Measurements from ENCODE around the gene MAZ. TPM values are rescaled to one million over a fixed set of nuclear protein-coding genes. Genes with fewer than 3 reads are reported as not detected.

The MAZ gene
- total and polyA plus RNA-seq, 2 donors (not counting 3 experiments of a cell fraction or from before 2014, with no cell fraction given), result 165 to 311 TPM

- no peaks in the 10 kb centered on the region for H3K79me2 ChIP-seq (ENCODE audit: control insufficient read depth, insufficient read depth, low read length)
- H3K36me3 ChIP-seq (ENCODE audit: control insufficient read depth in 2 of 2, extremely low read depth in 1 of 2, insufficient read depth in 2 of 2, low read length in 2 of 2), result peaks cover 0 to 15% of the 10 kb centered on the region in 2 experiments
- BruUV-seq (replicated peaks), result no TSS peak
- TF ChIP-seq GATA2 (IDR thresholded peaks at IDR 0.05; ENCODE audit: insufficient read depth, insufficient read length, low read depth, low read length) (no peak), CTCF (IDR thresholded peaks at IDR 0.05; ENCODE audit: extremely low read depth in 1 of 2, insufficient read depth in 1 of 2, low read depth in 1 of 2, low read length in 2 of 2) (peak; percentile 83 to 97)
- no peak overlapping the region for H3K4me3 ChIP-seq (replicated peaks in 1 of 3; ENCODE audit: insufficient read depth in 1 of 3, low read depth in 1 of 3, low read length in 3 of 3)
- no peak overlapping the region for H3K27ac ChIP-seq (ENCODE audit: insufficient read depth, low read depth, low read length)
- POLR2A ChIA-PET, result interaction anchor here (0.6 to 1.3 kb wide), 5 partner anchors 28 to 43 kb away, joined by 3 to 7 read pairs (median 4); partner anchors contain the start of gene MVP
- no peak overlapping the region for H3K4me2 ChIP-seq (ENCODE audit: insufficient read depth, low read length)
- H4K20me1 ChIP-seq (replicated peaks; ENCODE audit: control insufficient read depth, extremely low read depth, insufficient read depth, low read length), result no peaks in the 10 kb centered on the region
- CTCF ChIA-PET, result interaction anchor here (0.6 to 5.2 kb wide), 54 partner anchors 9 to 183 kb away, joined by 3 to 163 read pairs (median 5); partner anchors contain the start of genes ASPHD1, CDIPT, HIRIP3 and KCTD13
- no peaks in the 10 kb centered on the region for H3K27me3 ChIP-seq (ENCODE audit: control insufficient read depth in 2 of 2, insufficient read depth in 2 of 2, low read length in 2 of 2)
- no peaks in the 10 kb centered on the region for H3K9me1 ChIP-seq (replicated peaks; ENCODE audit: control insufficient read depth, extremely low read depth, insufficient read depth, low read length)
- H3K4me1 ChIP-seq (ENCODE audit: control insufficient read depth, extremely low read depth, insufficient read depth, low read length), result peaks cover 5% of the 10 kb centered on the region
- no peak overlapping the region for H3K9ac ChIP-seq (replicated peaks; ENCODE audit: extremely low read depth, insufficient read depth, low read length)
- H2AFZ ChIP-seq (ENCODE audit: low read depth, low read length), result no peak overlapping the region
- FAIRE-seq (peak; percentile 83), DNase-seq (ENCODE audit: low read depth, low spot score) (peak; percentile 63)
- dilution Hi-C loops (cut with MboI; ENCODE audit: extremely low pct_ligation_motif_present, low sequenced_read_pairs), result no loop called here
- intact Hi-C loops (cut with micrococcal nuclease), result loop anchor here (1.0 to 2.0 kb wide), 4 partner anchors 28 to 173 kb away; partner anchors contain the start of gene MVP
- H3K9me3 ChIP-seq (replicated peaks; ENCODE audit: control insufficient read depth, insufficient read depth, low read length), result no peaks in the 10 kb centered on the region
These were observed 42.3 kb downstream of the MAZ start for GRCh38 chr16:29848420-29849297.

Measured in endothelial cell of umbilical vein (primary cell).